ENCODE measurements around the gene RAB6C.
"Not testable (repeated sequence)": the region's sequence is repeated elsewhere in the genome, so short reads cannot be mapped to it uniquely, and the experiment has no call there.

RAB6C gene

DNA sequence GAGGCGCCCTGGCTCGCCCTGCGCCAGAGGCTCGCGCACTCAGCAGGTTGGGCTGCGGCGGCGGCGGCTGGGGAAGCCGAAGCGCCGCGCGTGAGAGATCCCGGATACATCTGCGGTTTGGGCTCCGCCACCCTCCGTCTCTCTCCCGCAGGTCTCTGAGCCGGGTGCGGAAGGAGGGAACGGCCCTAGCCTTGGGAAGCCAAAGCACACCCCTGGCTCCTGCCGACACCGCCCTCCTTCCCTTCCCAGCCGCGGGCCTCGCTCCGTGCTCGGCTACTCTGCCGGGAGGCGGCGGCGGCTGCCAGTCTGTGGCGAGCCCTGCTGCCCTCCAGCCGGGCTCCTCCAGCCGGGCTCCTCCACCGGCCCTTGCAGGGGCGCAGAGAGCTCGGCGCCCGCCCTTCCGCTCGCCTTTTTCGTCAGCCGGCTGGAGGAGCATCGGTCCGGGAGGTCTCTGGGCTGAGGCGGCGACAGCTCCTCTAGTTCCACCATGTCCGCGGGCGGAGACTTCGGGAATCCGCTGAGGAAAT is at the start of gene RAB6C:
RAB6C (plus strand) TSS at position 38 of the 527 bp plus-strand sequence; CDS start at position 488, 450 bp downstream.
- DNase-seq, result not testable (repeated sequence)

DNA sequence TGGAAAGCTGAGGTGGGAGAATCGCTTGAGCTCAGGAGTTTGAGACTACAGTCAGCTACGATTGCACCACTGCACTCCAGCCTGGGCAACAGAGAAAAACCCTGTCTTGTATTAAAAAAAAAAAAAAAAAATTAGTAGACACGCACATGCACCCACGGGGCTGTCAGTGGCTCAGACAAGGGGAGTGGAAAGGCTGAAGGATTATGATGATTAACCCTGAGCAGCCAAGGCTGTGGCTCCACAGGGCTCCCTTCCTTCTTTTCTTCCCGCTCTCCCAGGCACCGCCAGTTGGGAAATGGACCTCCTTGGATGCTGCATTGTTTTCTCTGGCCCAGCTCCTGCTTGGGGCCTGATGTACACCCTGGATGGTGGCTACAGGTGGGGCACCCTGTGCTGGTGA is 49.0 kb upstream of the RAB6C start:
- no peak for DNase-seq

DNA sequence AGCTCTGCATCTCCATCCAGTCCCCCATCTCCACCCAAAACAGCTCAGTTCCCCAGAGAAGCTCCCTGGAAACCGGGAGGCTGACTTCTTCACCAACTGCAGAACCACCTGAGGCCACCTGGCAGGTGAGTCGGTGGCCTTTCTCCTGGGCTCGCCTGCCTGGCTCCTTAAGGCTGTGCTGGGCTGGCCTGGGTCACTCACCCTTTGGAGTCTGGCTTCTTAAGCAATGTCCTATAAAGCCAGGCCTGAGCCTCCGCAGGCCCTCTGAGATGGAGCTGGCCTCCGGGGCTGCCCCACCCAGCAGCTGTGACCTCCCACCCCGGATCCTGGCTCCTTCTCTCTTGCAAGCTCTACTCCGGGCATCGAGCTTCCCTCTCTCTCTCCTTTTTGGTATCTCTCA is 46.1 kb upstream of the RAB6C start:
- DNase-seq, result not testable (repeated sequence)

DNA sequence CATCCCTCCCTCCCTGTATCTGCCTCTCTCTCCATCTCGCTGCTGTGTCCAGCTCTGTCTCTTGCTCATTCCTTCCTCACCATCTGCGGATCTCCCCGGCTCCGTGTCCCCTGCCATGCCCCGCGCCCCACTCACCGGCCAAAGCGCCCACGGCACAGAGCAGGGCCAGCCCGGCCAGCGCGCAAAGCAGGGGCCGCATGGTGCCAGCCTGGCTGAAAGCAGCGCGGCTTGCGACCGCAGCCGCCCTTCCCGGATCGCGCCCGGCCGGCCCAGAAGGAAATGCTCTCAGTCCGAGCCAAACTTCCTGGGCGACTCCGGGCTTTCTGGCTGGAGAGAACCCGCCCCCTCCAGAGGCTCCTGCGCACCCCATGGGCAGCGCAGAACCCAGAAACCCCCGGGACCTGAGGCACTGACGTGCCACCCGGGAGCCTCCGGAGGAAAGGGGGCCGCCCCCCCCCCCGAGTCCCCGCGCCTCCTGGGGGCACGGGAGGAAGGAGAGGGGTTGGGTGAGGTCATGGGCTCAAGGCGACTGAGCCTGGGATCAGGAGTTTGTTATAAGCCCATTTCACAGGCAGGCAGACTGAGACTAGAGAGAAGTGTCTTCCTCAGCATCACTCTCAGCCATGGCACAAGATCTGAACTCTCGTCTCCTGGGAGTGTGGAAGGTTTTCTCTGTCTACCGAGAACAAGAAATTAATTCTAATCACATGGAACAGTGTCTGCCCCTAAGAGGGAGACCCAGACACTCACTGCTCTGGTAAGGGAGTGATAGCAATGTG is 45.2 kb upstream of the RAB6C start:
- DNase-seq, result no peak

DNA sequence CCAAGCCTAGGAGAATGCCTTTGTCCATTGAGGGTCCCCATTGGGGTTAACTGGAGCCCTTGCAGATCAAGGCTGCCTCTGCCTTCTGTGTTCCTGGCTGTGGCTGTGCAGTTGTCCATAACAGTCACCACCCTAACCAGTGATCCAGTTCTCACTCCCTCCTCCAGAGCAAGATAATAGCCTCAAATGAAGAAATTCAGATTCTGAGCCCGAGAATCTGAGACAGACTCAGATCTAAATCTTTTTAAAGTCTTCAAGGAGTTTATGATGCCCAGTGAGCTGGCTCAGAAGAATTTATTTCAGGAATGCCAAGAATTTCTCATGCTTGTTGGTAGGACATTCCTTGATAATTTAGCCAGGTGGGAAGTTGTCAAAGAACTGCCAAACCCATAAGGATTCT is 44.3 kb upstream of the RAB6C start:
- DNase-seq, result no peak

DNA sequence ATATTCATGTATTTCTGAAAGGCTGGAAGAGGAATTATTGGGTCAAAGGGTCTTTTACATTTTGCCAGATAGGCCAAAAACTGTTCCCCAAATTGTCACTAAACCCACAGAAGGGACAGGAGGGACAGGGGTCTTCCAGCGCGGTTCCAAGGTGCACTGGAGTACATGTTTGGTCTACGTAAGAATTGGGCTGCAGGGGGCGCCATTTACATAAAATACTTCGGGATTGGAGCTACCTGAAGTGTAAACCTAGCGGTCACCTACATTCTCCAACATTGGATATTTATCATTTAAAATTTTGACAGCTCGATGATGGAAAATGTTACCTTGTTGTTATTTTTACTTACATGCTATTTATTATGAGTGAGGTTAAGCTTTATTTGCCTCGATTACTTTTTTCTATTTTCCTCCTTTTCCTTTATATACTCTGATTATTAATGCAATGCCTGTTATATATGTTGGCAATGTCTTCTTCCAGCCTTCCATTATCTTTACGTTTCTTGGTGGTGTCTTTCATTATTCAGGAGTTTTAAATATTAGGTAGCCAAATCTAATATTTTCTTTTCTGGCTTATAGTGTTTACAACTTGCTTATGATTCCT is 43.0 kb upstream of the RAB6C start:
- DNase-seq, result peak; percentile 25

DNA sequence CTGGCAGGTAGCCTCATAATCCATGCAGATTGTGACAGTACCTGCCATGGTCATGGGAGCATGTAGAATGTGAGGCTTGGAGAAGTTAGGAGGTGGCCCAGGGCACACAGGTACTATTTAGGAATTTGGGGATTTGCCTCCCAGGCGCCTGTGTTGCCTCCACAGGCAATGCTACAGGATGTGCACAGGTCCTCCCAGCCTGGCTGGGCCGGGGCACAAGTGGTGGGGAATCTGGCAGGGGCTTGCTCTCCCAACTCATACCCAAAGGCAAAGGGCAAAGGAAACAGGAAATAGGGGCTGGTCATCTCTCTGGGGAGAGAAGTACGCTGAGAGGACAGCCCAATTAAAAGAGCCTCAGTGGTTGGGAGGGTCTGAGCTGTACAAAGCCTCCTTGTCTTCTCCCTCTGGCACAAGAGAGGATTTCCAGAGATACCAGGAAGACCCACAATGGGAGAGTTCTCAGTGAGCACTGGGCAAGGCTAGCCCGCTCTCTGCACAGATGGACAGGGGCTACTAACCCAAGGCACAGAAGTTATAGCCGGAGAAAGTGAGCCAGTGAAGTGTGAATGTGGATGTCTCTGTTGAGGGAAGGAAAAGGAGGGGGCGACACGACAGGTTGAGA is 40.5 kb upstream of the RAB6C start:
- DNase-seq, result not testable (repeated sequence)

DNA sequence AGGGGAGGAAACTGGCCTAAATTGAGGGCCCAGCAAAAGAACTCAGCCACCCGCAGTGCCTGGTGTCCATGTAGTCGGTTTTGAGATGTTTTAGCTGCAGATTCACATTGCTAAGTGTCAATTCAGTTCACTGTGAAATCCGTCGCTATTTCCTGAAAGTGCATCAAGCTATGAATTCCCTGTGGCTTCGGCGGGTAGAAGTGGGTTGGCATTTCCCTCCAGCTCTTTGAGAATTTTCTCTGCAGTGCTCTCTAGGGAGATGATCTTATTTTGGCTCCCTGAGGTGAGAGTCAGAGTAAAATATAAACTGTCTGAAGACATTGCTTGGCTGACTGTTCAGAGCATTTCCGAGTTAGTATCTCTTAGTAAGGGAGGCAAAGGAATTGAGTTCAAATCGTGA is 36.0 kb upstream of the RAB6C start:
- DNase-seq, result not testable (repeated sequence)

DNA sequence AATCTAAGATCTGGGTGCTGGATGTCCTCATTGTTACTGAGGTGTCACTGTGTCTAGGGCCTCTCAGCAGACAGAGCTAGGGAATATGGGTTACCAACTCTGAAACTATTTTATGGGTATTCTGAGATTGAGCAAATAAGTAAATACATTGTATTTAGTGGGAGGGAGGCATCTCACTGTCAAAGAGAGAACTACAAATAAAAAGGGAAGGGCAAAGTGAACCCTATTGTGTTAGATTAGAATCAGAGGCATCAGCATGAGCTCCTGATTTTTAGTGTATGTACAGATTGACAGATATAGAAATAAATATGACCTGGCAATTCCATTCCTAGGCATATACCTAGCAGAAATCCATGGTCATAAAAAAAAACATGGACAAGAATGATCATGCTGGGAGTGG is 33.9 kb upstream of the RAB6C start:
- DNase-seq, result no peak

DNA sequence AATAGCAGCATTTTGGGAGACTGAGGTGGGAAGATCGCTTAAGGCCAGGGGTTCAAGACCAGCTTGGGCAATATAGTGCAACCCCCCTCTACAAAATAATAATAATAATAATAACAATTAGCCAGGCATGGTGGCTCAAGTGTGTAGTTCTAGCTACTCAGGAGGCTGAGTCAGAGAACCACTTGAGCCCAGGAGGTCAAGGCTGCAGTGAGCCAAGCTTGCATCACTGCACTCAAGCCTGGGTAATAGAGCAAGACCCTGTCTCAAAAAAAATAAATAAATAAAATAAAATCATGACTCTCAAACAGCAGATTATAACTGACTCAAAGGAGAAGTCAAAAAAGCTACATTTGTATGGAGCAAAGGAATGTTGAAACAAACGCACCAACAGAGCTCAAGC is 31.8 kb upstream of the RAB6C start:
- not testable (repeated sequence) for DNase-seq

DNA sequence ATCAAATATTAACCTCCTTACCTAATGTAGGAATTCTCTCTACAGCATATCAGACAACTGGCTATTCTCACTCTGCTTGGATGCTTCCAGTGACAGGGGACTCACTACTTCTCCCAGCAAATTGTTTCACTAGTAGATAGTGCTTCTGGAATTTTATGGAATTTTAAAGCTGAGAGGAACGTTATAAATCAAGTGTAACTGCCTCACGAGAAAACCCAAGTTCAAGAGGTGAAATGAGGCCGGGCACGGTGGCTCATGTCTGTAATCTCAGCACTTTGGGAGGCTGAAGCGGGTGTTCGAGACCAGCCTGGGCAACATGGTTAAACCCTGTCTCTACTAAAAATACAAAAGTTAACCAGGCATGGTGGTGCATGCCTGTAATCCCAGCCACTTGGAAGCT is 23.3 kb upstream of the RAB6C start:
- not testable (repeated sequence) for DNase-seq

DNA sequence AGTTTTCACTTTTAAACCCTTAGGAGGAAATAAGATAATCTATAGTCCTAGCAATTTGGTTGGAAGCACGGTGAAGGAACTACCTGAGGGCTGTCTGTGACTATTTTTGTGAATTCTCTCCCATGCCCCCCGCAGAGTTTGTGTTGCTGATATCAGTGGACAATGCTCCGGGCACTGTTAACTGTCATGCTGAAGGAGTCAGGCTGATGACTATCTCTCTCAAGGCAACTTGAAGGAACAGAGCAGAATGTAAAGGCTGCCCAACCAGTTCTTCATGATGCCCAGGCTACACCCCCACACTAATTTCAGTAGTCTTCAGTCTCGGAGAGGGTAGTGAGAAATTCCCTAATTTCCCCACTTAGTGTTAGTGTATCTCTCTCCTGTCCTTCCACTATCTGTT is 21.6 kb upstream of the RAB6C start:
- no peak for DNase-seq

DNA sequence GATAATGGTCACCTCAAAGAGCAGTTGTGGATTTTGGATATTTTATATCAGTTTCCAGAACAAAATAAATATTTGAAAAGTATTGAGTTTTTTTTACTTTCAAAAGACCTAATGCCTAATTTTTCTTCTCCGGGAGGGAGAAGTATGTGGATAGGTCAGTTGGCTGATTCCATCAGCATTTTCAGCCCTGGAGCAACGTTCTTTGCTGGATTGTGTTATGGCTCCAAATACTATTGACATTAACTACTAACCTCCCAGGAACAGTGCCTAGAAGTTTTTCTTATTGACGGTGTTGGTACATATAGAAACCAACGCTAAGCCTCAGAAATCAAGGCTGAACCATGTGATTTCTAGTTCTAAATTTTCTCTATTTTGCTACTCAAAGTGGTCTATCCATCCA is 20.7 kb upstream of the RAB6C start:
- not testable (repeated sequence) for DNase-seq

DNA sequence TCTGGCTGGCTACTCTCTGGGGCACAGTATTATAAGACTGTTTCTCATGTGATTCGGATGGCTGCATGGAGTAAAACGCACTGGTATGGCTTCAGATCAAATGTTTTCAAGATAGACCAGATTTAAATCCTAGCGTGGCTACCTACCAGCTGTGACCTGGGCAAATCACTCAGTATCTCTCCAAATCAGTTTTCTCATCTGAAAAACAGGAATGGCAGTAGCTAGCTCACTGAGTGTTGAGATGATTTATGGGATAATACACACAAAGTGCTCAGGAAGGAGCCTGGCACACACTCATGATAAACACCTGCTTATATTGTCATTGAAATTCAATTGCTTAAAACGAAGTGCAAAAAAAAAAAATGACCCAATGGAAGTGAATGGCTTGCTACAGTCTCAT is 10.9 kb upstream of the RAB6C start:
- not testable (repeated sequence) for DNase-seq

DNA sequence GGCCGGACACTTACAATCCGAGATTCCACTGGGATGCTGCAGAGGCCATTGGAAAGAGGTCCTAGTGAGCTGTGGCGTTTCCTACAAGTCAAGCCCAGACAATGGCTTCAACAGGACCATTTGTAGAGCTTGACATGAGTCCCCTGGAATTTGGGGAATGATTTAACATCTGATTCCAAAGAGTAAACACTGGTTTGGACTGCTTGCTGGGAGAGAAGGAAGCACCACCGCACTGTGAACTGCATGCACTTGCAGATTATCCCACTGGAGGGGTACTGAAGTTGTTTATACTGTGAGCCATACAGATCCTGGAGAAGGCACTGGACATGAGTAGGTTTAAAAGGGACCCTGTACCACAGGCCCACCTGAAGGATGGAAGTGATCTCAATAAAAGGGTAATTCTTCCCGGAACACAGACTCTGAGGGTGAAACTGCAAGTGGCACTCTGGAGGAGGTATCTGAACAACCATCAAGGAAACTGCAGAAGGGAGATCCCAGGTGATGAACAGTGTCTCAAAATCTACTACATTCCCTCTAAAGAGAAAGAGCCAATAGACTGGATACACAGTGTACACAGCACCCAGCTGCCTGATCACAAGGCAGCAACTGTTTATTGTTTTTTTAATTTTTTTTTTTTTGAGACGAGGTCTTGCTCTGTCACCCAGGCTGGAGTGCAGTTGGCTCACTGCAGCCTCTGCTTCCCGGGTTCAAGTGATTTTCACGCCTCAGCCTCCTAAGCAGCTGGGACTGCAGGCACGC is 4.3 kb upstream of the RAB6C start:
- DNase-seq, result no peak

DNA sequence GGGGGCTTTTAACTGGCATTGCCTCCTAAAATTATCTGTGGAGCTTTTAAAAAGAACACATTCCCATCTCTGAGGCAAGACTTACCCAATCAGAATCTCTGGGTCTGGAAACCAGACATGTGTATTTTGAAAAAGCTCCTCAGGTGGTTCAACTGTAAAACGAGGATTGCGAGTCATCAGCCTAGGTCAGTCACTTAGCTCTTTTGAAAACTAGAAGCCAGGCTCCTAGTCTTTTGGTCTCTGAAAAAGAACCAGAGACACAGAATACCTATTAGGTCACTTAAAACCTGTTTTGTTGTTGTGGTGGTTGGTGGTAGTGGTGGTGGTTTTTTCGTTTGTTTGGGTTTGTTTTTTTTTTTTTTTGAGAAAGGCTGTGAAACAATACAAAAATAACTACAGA is 2.5 kb upstream of the RAB6C start:
- not testable (repeated sequence) for DNase-seq

DNA sequence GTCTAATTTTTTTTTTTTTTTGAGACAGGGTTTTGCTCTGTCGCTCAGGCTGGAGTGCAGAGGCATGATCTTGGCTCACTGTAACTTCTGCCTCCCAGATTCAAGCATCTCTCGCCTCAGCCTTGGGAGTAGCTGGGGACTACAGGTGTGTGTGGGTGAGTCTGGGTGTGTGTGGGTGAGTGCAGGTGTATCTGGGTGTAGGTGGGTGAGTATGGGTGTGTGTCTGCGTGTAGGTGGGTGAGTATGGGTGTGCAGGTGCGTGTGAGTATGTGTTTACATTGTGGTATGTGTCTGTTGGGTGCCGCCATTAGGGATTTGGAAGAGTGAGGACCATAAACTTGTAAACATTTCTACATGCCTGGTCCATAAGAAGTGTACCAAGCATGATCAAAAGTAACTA is 1.5 kb upstream of the RAB6C start:
- DNase-seq, result no peak

DNA sequence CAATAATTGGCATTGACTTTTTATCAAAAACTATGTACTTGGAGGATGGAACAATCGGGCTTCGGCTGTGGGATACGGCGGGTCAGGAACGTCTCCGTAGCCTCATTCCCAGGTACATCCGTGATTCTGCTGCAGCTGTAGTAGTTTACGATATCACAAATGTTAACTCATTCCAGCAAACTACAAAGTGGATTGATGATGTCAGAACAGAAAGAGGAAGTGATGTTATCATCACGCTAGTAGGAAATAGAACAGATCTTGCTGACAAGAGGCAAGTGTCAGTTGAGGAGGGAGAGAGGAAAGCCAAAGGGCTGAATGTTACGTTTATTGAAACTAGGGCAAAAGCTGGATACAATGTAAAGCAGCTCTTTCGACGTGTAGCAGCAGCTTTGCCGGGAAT is 780 bp downstream of the RAB6C start:
- not testable (repeated sequence) for DNase-seq

DNA sequence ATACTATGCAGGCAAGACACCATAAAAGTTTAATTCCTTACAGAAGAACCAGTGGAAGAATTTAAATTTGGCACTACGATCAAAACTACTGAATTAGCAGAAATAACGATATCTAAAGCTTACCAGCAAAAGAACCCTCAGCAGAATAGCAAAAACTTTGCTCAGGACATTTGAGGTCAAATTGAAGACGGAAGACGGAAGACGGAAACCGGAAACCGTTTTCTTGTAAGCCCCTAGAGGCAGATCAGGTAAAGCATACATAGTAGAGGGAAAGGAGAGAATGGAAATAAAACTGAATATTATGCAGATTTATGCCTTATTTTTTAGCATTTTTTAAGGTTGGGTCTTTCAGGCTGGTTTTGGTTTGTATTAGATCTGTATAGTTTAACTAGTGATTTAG is 2.2 kb downstream of the RAB6C start:
- not testable (repeated sequence) for DNase-seq

DNA sequence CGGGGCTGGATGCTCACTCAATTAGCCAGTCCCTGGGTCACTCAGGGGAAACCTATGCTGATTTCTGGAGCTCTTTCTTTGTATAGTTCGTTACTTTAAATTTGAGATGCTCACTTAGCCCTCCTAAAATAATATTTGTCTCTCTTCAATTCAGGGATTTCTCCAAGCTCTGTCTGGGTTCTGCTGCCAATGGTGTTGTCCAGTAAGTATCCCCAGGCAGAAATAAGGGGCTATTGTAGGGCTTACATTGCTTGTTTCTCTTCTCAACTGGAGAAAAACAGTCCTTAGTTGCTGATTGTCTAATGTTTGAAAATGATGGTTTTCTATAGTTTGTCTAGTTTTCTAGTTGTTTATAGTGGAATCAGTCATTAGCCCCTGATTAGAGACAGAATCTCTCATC is 5.0 kb downstream of the RAB6C start:
- no peak for DNase-seq

DNA sequence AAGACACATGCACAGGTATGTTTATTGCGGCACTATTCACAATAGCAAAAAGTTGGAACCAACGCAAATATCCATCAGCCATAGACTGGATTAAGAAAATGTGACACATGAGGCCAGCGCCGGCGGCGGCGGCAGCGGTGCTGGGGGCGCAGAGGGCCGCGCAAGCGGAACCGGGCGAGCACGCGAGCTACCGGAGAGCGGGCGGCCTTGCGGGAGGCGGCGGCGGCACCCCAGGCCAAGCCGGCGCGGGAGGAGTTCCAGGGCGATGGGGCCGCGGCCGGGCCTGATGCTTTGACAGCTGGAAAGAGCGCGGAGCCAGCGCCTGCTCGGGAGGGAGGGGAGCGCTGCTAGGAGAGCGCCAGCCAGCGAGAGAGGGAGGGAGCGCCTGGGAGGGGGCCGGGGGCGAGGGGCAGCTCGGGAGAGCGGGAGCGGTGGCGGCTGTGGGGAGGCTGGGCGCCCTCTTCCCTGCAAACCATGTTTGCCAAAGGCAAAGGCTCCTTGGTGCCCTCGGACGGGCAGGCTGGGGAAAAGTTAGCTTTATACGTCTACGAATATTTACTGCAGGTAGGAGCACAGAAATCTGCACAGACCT is 13.0 kb downstream of the RAB6C start:
- DNase-seq, result not testable (repeated sequence)

DNA sequence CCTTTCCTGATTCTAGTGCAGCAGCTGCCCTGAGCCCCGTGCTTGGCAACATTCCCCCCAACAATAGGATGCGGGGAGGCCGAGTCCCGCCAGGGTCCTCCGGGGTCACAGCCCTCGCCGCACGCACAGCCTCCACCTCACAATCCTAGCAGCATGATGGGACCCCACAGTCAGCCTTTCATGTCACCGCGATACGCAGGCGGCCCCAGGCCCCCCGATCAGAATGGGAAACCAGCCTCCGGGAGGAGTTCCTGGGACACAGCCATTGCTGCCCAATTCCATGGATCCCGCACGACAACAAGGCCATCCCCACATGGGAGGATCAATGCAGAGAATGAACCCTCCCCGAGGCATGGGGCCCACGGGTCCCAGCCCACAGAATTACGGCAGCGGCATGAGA is 13.7 kb downstream of the RAB6C start:
- not testable (repeated sequence) for DNase-seq
